Karpas-422 (cell line): ENCODE data around the gene ARHGAP19. TPM values are rescaled to one million over a fixed set of nuclear protein-coding genes. Genes with fewer than 3 reads are reported as not detected.

Source experiments
- DNase-seq: peaks from one replicate; pipeline ENCODE4 v3.0.0-alpha.2; 2015
- H2AFZ ChIP-seq: fragments of 200-600 bp; sonication (generic); 2 replicates; pipeline ENCODE4 v1.6.1; 2014; ENCODE audit warnings: antibody characterized with exemption, low read length, mixed read lengths
- H3K27ac ChIP-seq: fragments of 200-600 bp; sonication (generic); 2 replicates; pipeline ENCODE4 v1.5.1; 2014; ENCODE audit warnings: mild to moderate bottlenecking, low read length, moderate library complexity
- H3K27me3 ChIP-seq: fragments of 200-600 bp; sonication (generic); 2 replicates; pipeline ENCODE4 v1.6.1; 2014; ENCODE audit warnings: low read length, mixed read lengths
- H3K36me3 ChIP-seq: fragments of 200-600 bp; sonication (generic); 2 replicates; pipeline ENCODE4 v1.6.1; 2014; ENCODE audit warnings: low read length, mixed read lengths; ENCODE audit not compliant: insufficient read depth
- H3K4me1 ChIP-seq: fragments of 200-600 bp; sonication (generic); 2 replicates; pipeline ENCODE4 v1.6.1; 2014; ENCODE audit warnings: mild to moderate bottlenecking, low read length, mixed read lengths
- H3K4me2 ChIP-seq: fragments of 200-600 bp; sonication (generic); 2 replicates; pipeline ENCODE4 v1.6.1; 2014; ENCODE audit warnings: low read length, low read depth, mild to moderate bottlenecking; ENCODE audit not compliant: poor library complexity, severe bottlenecking
- H3K4me3 ChIP-seq: fragments of 200-600 bp; sonication (generic); 2 replicates; pipeline ENCODE4 v1.5.1; 2014; ENCODE audit warnings: mild to moderate bottlenecking, antibody characterized with exemption, low read length, mixed read lengths
- H3K79me2 ChIP-seq: fragments of 200-600 bp; sonication (generic); 2 replicates; pipeline ENCODE4 v1.6.1; 2014; ENCODE audit warnings: mild to moderate bottlenecking, low read length, mixed read lengths
- H3K9ac ChIP-seq: fragments of 200-600 bp; sonication (generic); 2 replicates; pipeline ENCODE4 v1.6.0; 2014; ENCODE audit warnings: low read length
- H3K9me2 ChIP-seq: fragments of 200-600 bp; sonication (generic), shearing (Covaris generic); replicated peaks from 2 replicates; pipeline ENCODE4 v1.6.0; 2014; ENCODE audit warnings: mild to moderate bottlenecking, low read length, moderate library complexity; ENCODE audit not compliant: insufficient read depth
- H3K9me3 ChIP-seq: fragments of 300-700, 200-600 bp; sonication (generic); 2 replicates; pipeline ENCODE4 v1.6.1; 2014; ENCODE audit warnings: low read length, mixed read lengths
- H4K20me1 ChIP-seq: fragments of 200-600 bp; sonication (generic); 2 replicates; pipeline ENCODE4 v1.6.1; 2014; ENCODE audit warnings: mild to moderate bottlenecking, antibody characterized with exemption, low read length, low read depth; ENCODE audit not compliant: insufficient read depth
- total RNA-seq: library from RNA; depleted of rRNA; stranded (reverse); fragments of >200 nt; shearing (Covaris generic); gene quantifications from 2 replicates; pipeline ENCODE4 v1.2.3, GENCODE V29; 2014; ENCODE audit warnings: low replicate concordance

Gene ARHGAP19
- total RNA-seq, 1 experiment from 2014 or later, result 10.4 TPM

DNA sequence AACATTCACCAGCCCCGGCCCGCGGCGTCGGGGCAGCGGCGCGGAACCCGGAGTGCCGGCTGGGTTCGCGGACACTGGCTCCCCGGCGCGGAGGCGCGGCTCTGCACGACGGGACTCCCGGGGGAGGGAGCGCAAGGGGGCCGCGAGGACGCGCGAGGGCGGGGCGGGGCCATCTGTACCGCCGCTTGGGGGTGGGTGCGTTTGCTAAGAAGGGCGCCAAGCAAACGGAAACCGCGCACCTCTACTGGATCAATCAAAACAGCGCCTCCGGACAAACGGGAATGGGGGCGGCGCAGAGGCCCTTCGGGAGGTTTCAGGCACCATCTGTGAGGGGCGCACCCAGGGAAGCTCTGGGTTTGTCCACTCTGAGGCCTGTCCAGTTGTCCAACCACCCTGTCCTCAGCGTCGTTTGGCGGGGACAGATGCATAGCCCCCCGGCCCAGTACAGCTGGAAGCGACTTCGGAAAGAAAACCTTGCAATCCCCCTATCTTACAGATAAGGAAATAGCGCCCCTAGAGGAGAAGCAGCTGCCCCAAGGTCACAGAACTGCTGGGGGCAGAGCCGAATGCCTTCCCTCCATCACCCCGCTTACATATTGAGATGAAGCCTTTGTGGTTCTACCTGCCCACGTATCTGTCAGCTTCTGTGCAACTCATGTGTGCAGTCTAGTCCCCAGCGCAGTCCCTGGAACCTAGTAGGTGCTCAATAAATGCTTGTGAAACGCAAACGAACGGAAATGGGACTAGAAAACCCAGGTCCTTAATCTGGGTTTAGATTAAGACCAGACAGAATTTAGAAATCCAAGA is 96.0 kb downstream of the ARHGAP19 start:
- no peak overlapping the region for H3K4me2 ChIP-seq
- H3K4me1 ChIP-seq, result peaks cover 9% of the 10 kb centered on the region
- H3K27me3 ChIP-seq, result no peaks in the 10 kb centered on the region
- peak; percentile 81 for DNase-seq
- H2AFZ ChIP-seq, result no peak overlapping the region
- H4K20me1 ChIP-seq, result no peaks in the 10 kb centered on the region
- H3K36me3 ChIP-seq, result no peaks in the 10 kb centered on the region
- no peak overlapping the region for H3K27ac ChIP-seq
- no peak overlapping the region for H3K4me3 ChIP-seq
- no peaks in the 10 kb centered on the region for H3K79me2 ChIP-seq
- no peak overlapping the region for H3K9ac ChIP-seq
- no peaks in the 10 kb centered on the region for H3K9me2 ChIP-seq
- H3K9me3 ChIP-seq, result no peaks in the 10 kb centered on the region

DNA sequence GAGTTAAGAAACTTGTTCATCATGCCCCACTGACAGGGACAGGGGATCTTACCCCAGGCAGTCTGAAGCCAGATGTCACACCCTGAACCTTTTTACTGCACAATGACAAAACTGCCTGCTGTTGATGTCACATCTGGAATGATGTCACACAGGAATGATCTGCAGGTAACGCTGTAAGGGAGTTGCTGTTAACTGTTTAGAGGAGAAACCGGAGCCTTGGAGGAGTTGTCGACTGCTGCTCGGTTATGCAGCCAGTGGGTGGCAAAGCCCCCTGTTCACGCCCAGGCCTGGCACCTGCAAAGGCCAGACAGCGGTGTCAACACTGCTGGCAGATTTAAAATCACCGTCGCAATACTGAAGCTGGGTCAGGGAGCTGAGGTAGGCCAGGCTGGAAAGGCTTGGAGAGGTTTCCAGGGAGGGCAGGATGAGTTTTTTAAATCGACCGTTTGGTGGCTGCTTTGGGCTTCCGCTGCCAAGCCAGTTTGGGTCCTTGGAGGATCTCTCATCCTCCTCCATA is 96.7 kb downstream of the ARHGAP19 start:
- H4K20me1 ChIP-seq, result no peaks in the 10 kb centered on the region
- H3K27ac ChIP-seq, result no peak overlapping the region
- no peaks in the 10 kb centered on the region for H3K36me3 ChIP-seq
- H2AFZ ChIP-seq, result no peak overlapping the region
- peaks cover 5% of the 10 kb centered on the region for H3K4me1 ChIP-seq
- H3K4me2 ChIP-seq, result no peak overlapping the region
- H3K9ac ChIP-seq, result no peak overlapping the region
- H3K4me3 ChIP-seq, result no peak overlapping the region
- no peaks in the 10 kb centered on the region for H3K9me2 ChIP-seq
- no peaks in the 10 kb centered on the region for H3K9me3 ChIP-seq
- no peak for DNase-seq
- H3K27me3 ChIP-seq, result no peaks in the 10 kb centered on the region
- H3K79me2 ChIP-seq, result no peaks in the 10 kb centered on the region

DNA sequence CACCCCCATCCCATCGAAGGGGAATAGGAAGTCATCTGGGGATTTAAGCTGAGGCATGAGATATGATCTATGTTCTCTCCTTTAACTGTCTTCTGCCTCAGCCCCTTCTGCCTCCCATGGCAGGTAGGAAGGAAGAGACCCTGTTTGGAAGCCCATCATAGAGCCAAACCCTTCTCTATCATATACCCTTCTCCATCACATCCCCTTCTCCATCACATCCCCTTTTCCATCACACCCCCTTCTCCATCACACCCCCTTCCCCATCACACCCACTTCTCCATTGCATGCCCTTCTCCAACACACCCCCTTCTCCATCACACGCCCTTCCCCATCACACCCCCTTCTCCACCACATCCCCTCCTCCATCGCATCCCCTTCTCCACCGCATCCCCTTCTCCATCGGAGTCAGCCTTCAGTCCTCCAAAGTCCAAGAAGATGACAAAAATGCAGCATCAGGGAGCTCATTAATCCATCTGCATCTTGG is 99.4 kb downstream of the ARHGAP19 start:
- Histone ChIP-seq H3K9me2 (no peaks in the 10 kb centered on the region), H3K9ac (no peak overlapping the region), H3K36me3 (no peaks in the 10 kb centered on the region), H3K79me2 (no peaks in the 10 kb centered on the region), H3K4me1 (no peaks in the 10 kb centered on the region), H2AFZ (no peak overlapping the region), H3K4me2 (no peak overlapping the region), H3K27me3 (no peaks in the 10 kb centered on the region), H4K20me1 (no peaks in the 10 kb centered on the region), H3K4me3 (no peak overlapping the region), H3K9me3 (no peaks in the 10 kb centered on the region), H3K27ac (no peak overlapping the region)
- DNase-seq, result no peak

DNA sequence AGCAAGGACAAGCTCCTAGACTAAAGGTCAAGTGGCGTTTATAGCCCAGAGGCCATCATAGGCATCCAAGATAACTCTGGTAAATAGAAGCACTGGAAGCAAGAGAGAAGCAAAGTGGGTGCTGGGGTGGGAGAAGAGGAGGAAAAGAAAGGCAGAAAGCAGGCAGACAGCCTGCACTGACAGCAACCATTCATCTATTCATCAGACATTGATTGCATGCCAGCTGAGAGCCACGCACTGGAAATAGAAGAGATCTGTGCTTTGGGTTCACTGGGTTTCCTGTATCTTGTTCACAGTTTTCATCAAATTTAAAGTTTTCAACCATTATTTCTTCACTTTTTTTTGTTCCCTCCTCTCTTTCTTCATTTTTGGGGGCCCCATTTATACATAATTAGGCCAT is 102.0 kb downstream of the ARHGAP19 start:
- H3K4me1 ChIP-seq, result no peaks in the 10 kb centered on the region
- no peaks in the 10 kb centered on the region for H3K36me3 ChIP-seq
- no peaks in the 10 kb centered on the region for H3K9me2 ChIP-seq
- no peak overlapping the region for H3K9ac ChIP-seq
- no peak overlapping the region for H2AFZ ChIP-seq
- no peaks in the 10 kb centered on the region for H4K20me1 ChIP-seq
- H3K9me3 ChIP-seq, result no peaks in the 10 kb centered on the region
- no peak for DNase-seq
- H3K4me2 ChIP-seq, result no peak overlapping the region
- no peaks in the 10 kb centered on the region for H3K27me3 ChIP-seq
- no peak overlapping the region for H3K27ac ChIP-seq
- no peak overlapping the region for H3K4me3 ChIP-seq
- H3K79me2 ChIP-seq, result no peaks in the 10 kb centered on the region

DNA sequence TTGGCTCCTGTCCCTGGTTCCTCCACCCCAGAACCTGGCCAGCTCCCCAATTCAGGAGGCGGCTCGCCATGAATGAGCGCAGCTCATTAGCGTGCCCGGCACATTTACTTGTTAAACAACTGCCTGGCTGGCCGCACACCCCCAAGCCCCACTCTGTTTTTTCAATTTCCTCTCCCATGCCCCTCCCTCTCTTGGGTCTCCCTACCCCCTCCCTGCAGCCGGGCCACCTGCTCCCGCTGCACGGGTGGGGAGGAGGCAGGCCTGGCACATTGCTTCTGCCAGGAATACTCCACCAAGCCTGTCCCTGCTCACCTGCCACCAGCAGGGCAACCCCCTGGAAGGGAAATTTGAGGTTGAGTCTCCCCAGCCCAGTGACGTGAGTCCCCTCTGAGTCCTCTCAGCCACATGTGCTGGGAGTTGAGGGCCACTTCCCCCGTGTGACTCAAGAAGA is 104.2 kb downstream of the ARHGAP19 start:
- no peaks in the 10 kb centered on the region for H3K9me2 ChIP-seq
- no peak overlapping the region for H2AFZ ChIP-seq
- H3K27ac ChIP-seq, result no peak overlapping the region
- H3K9ac ChIP-seq, result no peak overlapping the region
- no peaks in the 10 kb centered on the region for H3K9me3 ChIP-seq
- no peak for DNase-seq
- H3K4me3 ChIP-seq, result no peak overlapping the region
- no peaks in the 10 kb centered on the region for H3K27me3 ChIP-seq
- H4K20me1 ChIP-seq, result no peaks in the 10 kb centered on the region
- no peaks in the 10 kb centered on the region for H3K79me2 ChIP-seq
- H3K36me3 ChIP-seq, result no peaks in the 10 kb centered on the region
- no peaks in the 10 kb centered on the region for H3K4me1 ChIP-seq
- no peak overlapping the region for H3K4me2 ChIP-seq

DNA sequence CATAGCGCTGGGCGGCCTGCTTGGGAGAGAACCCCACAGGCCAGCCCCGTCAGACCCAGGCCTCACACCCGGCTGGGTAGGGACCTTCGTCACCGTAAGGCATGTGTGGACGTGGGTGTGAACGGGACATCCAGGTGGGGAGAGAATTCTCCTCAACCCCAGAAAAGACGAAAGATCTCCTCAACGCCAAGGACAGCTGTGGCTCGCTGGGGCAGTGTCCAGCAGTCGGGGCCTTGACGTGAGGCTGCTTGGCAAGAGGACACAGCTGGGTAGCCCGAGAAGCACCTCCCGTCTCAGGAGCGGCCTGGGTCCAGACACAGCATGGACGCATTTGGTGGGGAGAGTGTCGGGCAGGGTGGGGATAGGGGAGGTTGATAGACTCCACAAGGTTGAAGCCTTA is 105.5 kb downstream of the ARHGAP19 start:
- Histone ChIP-seq H3K4me2 (no peak overlapping the region), H3K27ac (no peak overlapping the region), H3K79me2 (no peaks in the 10 kb centered on the region), H3K4me1 (no peaks in the 10 kb centered on the region), H3K27me3 (no peaks in the 10 kb centered on the region), H3K9ac (no peak overlapping the region), H3K36me3 (no peaks in the 10 kb centered on the region), H4K20me1 (no peaks in the 10 kb centered on the region), H3K9me2 (no peaks in the 10 kb centered on the region), H3K4me3 (no peak overlapping the region), H2AFZ (no peak overlapping the region), H3K9me3 (no peaks in the 10 kb centered on the region)
- DNase-seq, result no peak

DNA sequence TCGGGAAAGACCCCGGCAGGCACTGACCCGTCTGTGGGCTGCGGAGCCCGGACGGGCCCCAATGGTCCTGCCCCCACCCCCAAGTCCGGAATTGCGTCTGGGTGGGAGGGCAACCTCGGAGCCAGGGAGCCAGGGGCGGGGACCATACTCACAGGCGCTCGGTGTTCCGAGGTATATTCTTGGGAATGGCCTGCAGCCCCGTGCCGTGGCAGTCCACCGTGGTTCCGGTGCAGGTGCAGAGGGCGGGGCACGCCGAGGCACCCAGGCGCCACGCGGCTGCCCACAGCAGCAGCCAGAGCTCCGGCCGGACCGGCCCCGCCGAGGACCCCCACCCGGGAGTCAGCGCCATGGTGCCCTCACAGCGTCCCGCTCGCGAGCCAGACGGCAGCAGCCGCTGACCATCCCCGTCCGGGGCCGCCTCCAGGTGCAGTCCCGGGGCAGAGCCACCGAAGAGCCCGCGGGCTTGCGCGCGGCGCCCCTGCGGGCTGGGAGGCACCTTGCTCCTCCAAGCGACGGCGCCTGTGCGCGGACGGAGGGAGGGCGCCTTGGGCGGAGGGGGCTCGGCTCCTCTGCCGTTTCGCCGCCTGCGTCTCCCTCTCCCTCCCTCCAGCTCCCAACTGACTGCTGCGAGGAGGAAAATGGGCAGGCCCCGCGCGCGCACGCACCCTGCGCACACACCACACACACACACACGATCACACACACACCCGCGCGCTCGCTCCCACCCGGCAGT is 106.9 kb downstream of the ARHGAP19 start, which contains the start of gene SLIT1:
TSS of gene SLIT1 (minus strand) at position 634 of the 733 bp plus-strand sequence. CDS start at position 349, 285 bp downstream.
- H3K27ac ChIP-seq, result no peak within 1 kb of the TSS
- H3K79me2 ChIP-seq, result no peaks in the 10 kb centered on the region
- no peaks in the 10 kb centered on the region for H3K9me2 ChIP-seq
- no peaks in the 10 kb centered on the region for H3K9me3 ChIP-seq
- H3K36me3 ChIP-seq, result no peaks in the 10 kb centered on the region
- no peak within 1 kb of the TSS for H3K9ac ChIP-seq
- H3K4me3 ChIP-seq, result no peak within 1 kb of the TSS
- H4K20me1 ChIP-seq, result no peaks in the 10 kb centered on the region
- H3K4me2 ChIP-seq, result no peak within 1 kb of the TSS
- DNase-seq, result no peak
- H3K4me1 ChIP-seq, result no peaks in the 10 kb centered on the region
- no peaks in the 10 kb centered on the region for H3K27me3 ChIP-seq
- H2AFZ ChIP-seq, result no peak within 1 kb of the TSS

DNA sequence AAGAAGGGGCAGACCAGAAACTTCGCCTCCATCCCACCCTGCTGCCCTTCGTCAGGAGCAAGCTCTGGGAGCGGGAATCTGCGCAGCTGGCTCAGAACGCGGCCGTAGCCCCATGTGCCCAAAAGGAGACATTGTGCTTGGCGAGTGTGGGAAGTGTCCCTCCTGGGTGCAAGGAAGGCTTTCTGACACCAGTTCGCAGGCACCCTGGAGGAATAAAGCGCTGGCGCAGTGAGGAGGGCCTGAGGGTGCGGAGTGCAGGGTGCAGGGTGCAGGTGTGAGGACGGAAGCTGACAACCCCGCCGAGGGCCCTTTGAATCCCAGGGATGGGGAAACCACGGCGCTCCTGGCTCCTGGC is 107.5 kb downstream of the ARHGAP19 start:
- no peak for DNase-seq
- Histone ChIP-seq H2AFZ (no peak overlapping the region), H3K4me3 (no peak overlapping the region), H3K9me3 (no peaks in the 10 kb centered on the region), H3K79me2 (no peaks in the 10 kb centered on the region), H3K27me3 (no peaks in the 10 kb centered on the region), H3K9me2 (no peaks in the 10 kb centered on the region), H4K20me1 (no peaks in the 10 kb centered on the region), H3K36me3 (no peaks in the 10 kb centered on the region), H3K27ac (no peak overlapping the region), H3K4me1 (no peaks in the 10 kb centered on the region), H3K9ac (no peak overlapping the region), H3K4me2 (no peak overlapping the region)
